ENCODE data around the gene NIP7.
A peak's percentile ranks its signal among the peaks of the same experiment; 100 is the strongest.
"Not testable (repeated sequence)": the region's sequence is repeated elsewhere in the genome, so short reads cannot be mapped to it uniquely, and the experiment has no call there.

NIP7 gene

GRCh38 chr16:69339289-69340094, at the start of gene NIP7, which contains the start of gene COG8:
NIP7 (plus strand) TSS chr16:69339772; CDS start chr16:69339830, 58 bp downstream.
COG8 (minus strand) TSS chr16:69339564; CDS start chr16:69339552, 12 bp downstream.
- DNase-seq (ENCODE audit: low read depth) = peak; percentile 83

GRCh38 chr16:69291657-69292056, 47.9 kb upstream of the NIP7 start:
- not testable (repeated sequence) for DNase-seq (ENCODE audit: low read depth)

- DNase-seq (ENCODE audit: low read depth) = no peak
Measured at GRCh38 chr16:69293401-69293800, 46.2 kb upstream of the NIP7 start.

- no peak for DNase-seq (ENCODE audit: low read depth)
Measured at GRCh38 chr16:69294051-69294450, 45.5 kb upstream of the NIP7 start.

- not testable (repeated sequence) for DNase-seq (ENCODE audit: low read depth)
Measured at GRCh38 chr16:69296771-69297170, 42.8 kb upstream of the NIP7 start.

- no peak for DNase-seq (ENCODE audit: low read depth)
Measured at GRCh38 chr16:69298261-69298660, 41.3 kb upstream of the NIP7 start.

GRCh38 chr16:69301187-69301586, 38.4 kb upstream of the NIP7 start:
- DNase-seq (ENCODE audit: low read depth) = no peak

GRCh38 chr16:69301861-69302260, 37.7 kb upstream of the NIP7 start:
- DNase-seq (ENCODE audit: low read depth) = no peak

- DNase-seq (ENCODE audit: low read depth) = no peak
Measured at GRCh38 chr16:69302301-69302700, 37.3 kb upstream of the NIP7 start.

GRCh38 chr16:69306031-69306430, 33.5 kb upstream of the NIP7 start:
- DNase-seq (ENCODE audit: low read depth) = no peak

- DNase-seq (ENCODE audit: low read depth) = no peak
Measured at GRCh38 chr16:69307091-69307490, 32.5 kb upstream of the NIP7 start.

GRCh38 chr16:69307856-69308255, 31.7 kb upstream of the NIP7 start:
- DNase-seq (ENCODE audit: low read depth) = no peak

- no peak for DNase-seq (ENCODE audit: low read depth)
Measured at GRCh38 chr16:69309316-69309715, 30.3 kb upstream of the NIP7 start.

- peak; percentile 94 for DNase-seq (ENCODE audit: low read depth)
Measured at GRCh38 chr16:69310653-69311532, 28.7 kb upstream of the NIP7 start, which contains the start of gene VPS4A. VPS4A (plus strand) TSS chr16:69311350; CDS start chr16:69311512, 162 bp downstream.

GRCh38 chr16:69311533-69312387, 27.8 kb upstream of the NIP7 start:
- DNase-seq (ENCODE audit: low read depth) = peak; percentile 4

GRCh38 chr16:69313469-69313868, 26.1 kb upstream of the NIP7 start:
- no peak for DNase-seq (ENCODE audit: low read depth)

- DNase-seq (ENCODE audit: low read depth) = no peak
Measured at GRCh38 chr16:69314534-69314933, 25.0 kb upstream of the NIP7 start.

GRCh38 chr16:69315486-69316311, 23.9 kb upstream of the NIP7 start:
- DNase-seq (ENCODE audit: low read depth) = no peak

GRCh38 chr16:69316595-69317034, 23.0 kb upstream of the NIP7 start:
- DNase-seq (ENCODE audit: low read depth) = no peak

- no peak for DNase-seq (ENCODE audit: low read depth)
Measured at GRCh38 chr16:69318177-69318910, 21.2 kb upstream of the NIP7 start.

Data from stimulated activated CD8-positive, alpha-beta memory T cell treated with anti-CD3 and anti-CD28 coated beads, Interleukin-15, amount 100 ng/mL, for 1 hour (primary cell).